PFSK-1 (cell line): ENCODE measurements around the gene MAGI2.

Experiments used
- FOXP2 ChIP-seq: optimal IDR thresholded peaks from 2 replicates; pipeline ENCODE3; 2011; ENCODE audit warnings: borderline replicate concordance, control low read depth, inconsistent platforms; ENCODE audit not compliant: insufficient read depth; ENCODE audit errors: extremely low read length, extremely low read depth
- POLR2AphosphoS5 ChIP-seq: IDR thresholded peaks from 2 replicates; pipeline ENCODE4 v1.6.1; 2012; ENCODE audit warnings: low read depth, mild to moderate bottlenecking, control low read depth, low read length, moderate library complexity
- SIN3A ChIP-seq: IDR thresholded peaks from 2 replicates; pipeline ENCODE4 v1.6.1; 2012; ENCODE audit warnings: mild to moderate bottlenecking, low read length, moderate library complexity, borderline replicate concordance; ENCODE audit not compliant: insufficient read depth

DNA sequence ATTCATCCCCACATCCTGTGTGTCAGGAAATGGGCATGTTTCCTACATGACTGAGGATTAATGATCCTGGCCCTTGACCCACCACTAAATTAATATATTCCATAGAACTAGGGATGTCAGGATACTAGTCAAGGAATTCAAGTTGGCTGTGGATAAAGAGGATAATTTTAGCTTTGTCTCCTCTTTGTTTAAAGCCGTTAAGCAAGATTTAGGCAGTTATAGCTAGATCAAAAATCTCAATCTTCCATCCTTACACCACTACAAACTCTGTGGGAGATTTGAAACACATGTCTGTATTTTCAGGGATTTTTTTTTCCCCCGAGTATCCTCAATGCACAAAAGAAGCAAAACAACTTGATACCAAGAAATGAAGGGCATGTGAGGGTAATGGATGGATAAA, 417.1 kb downstream of the MAGI2 start:
- TF ChIP-seq POLR2AphosphoS5 (no peak), FOXP2 (no peak), SIN3A (no peak)
